ENCODE measurements around the gene NAA38.

NAA38 gene

GRCh38 chr17:7897090-7897489, 39.7 kb upstream of the NAA38 start:
- H3K36me3 ChIP-seq (replicated peaks; ENCODE audit: insufficient read depth, low read length): no peaks in the 10 kb centered on the region

GRCh38 chr17:7894866-7895265, 37.5 kb upstream of the NAA38 start:
- no peak overlapping the region for H3K9ac ChIP-seq (ENCODE audit: low read length)

More at GRCh38 chr17:7897090-7897489, 39.7 kb upstream of the NAA38 start:
- Histone ChIP-seq H3F3A (ENCODE audit: insufficient read depth, low read length) (no peaks in the 10 kb centered on the region), H3K4me2 (ENCODE audit: low read depth, low read length) (no peak overlapping the region), H3K9ac (ENCODE audit: low read length) (no peak overlapping the region), H3K79me2 (ENCODE audit: low read length) (no peaks in the 10 kb centered on the region), H2AFZ (ENCODE audit: low read length) (no peak overlapping the region), H3K4me1 (ENCODE audit: low read length) (no peaks in the 10 kb centered on the region), H3K9me2 (replicated peaks; ENCODE audit: insufficient read depth, low read length) (no peaks in the 10 kb centered on the region), H4K20me1 (ENCODE audit: insufficient read depth, low read length) (no peaks in the 10 kb centered on the region), H3K4me3 (ENCODE audit: low read length) (no peak overlapping the region), H3K9me3 (replicated peaks; ENCODE audit: insufficient read depth, low read length) (no peaks in the 10 kb centered on the region), H3K27ac (ENCODE audit: low read length) (no peak overlapping the region), H3K27me3 (replicated peaks; ENCODE audit: insufficient read depth, low read length) (peaks cover 26% of the 10 kb centered on the region)
- TF ChIP-seq CTCF (IDR thresholded peaks at IDR 0.05; ENCODE audit: low read length) (no peak), EZH2phosphoT487 (IDR thresholded peaks at IDR 0.05; ENCODE audit: low read length) (no peak), EZH2 (optimal IDR thresholded peaks at IDR 0.05; ENCODE audit: low read depth, low read length) (no peak)
- no peak for DNase-seq

GRCh38 chr17:7894226-7894625, 36.9 kb upstream of the NAA38 start:
- no peak overlapping the region for H3K4me3 ChIP-seq (ENCODE audit: low read length)
- H3K79me2 ChIP-seq (ENCODE audit: low read length): no peaks in the 10 kb centered on the region
- no peak overlapping the region for H3K27ac ChIP-seq (ENCODE audit: low read length)
- H3K4me1 ChIP-seq (ENCODE audit: low read length): no peaks in the 10 kb centered on the region
- peaks cover 38% of the 10 kb centered on the region for H3K27me3 ChIP-seq (replicated peaks; ENCODE audit: insufficient read depth, low read length)
- H4K20me1 ChIP-seq (ENCODE audit: insufficient read depth, low read length): no peaks in the 10 kb centered on the region
- H3F3A ChIP-seq (ENCODE audit: insufficient read depth, low read length): no peaks in the 10 kb centered on the region
- no peak overlapping the region for H3K9ac ChIP-seq (ENCODE audit: low read length)
- no peak for DNase-seq
- no peak overlapping the region for H2AFZ ChIP-seq (ENCODE audit: low read length)
- H3K36me3 ChIP-seq (replicated peaks; ENCODE audit: insufficient read depth, low read length): no peaks in the 10 kb centered on the region
- TF ChIP-seq EZH2phosphoT487 (IDR thresholded peaks at IDR 0.05; ENCODE audit: low read length) (no peak), CTCF (IDR thresholded peaks at IDR 0.05; ENCODE audit: low read length) (no peak), EZH2 (optimal IDR thresholded peaks at IDR 0.05; ENCODE audit: low read depth, low read length) (no peak)
- no peaks in the 10 kb centered on the region for H3K9me2 ChIP-seq (replicated peaks; ENCODE audit: insufficient read depth, low read length)
- no peak overlapping the region for H3K4me2 ChIP-seq (ENCODE audit: low read depth, low read length)
- H3K9me3 ChIP-seq (replicated peaks; ENCODE audit: insufficient read depth, low read length): no peaks in the 10 kb centered on the region

More at GRCh38 chr17:7894866-7895265, 37.5 kb upstream of the NAA38 start:
- H3K9me2 ChIP-seq (replicated peaks; ENCODE audit: insufficient read depth, low read length): no peaks in the 10 kb centered on the region
- no peak overlapping the region for H3K27ac ChIP-seq (ENCODE audit: low read length)
- H3K27me3 ChIP-seq (replicated peaks; ENCODE audit: insufficient read depth, low read length): peaks cover 35% of the 10 kb centered on the region
- H3F3A ChIP-seq (ENCODE audit: insufficient read depth, low read length): no peaks in the 10 kb centered on the region
- H3K4me3 ChIP-seq (ENCODE audit: low read length): no peak overlapping the region
- H3K9me3 ChIP-seq (replicated peaks; ENCODE audit: insufficient read depth, low read length): no peaks in the 10 kb centered on the region
- H3K79me2 ChIP-seq (ENCODE audit: low read length): no peaks in the 10 kb centered on the region
- H3K36me3 ChIP-seq (replicated peaks; ENCODE audit: insufficient read depth, low read length): no peaks in the 10 kb centered on the region
- no peak overlapping the region for H3K4me2 ChIP-seq (ENCODE audit: low read depth, low read length)
- no peaks in the 10 kb centered on the region for H3K4me1 ChIP-seq (ENCODE audit: low read length)
- TF ChIP-seq EZH2 (optimal IDR thresholded peaks at IDR 0.05; ENCODE audit: low read depth, low read length) (no peak), CTCF (IDR thresholded peaks at IDR 0.05; ENCODE audit: low read length) (no peak), EZH2phosphoT487 (IDR thresholded peaks at IDR 0.05; ENCODE audit: low read length) (no peak)
- H2AFZ ChIP-seq (ENCODE audit: low read length): no peak overlapping the region
- no peak for DNase-seq
- no peaks in the 10 kb centered on the region for H4K20me1 ChIP-seq (ENCODE audit: insufficient read depth, low read length)
